Liver (tissue), 3 donors: Measurements from ENCODE around the gene SLC9B2.

Source experiments
- JUND ChIP-seq, 2 donors: IDR thresholded peaks; 2 replicates each; pipeline ENCODE4 v1.6.1; 2016; ENCODE audit warnings: antibody characterized with exemption in 2 of 2
- MAX ChIP-seq: IDR thresholded peaks from 2 replicates; pipeline ENCODE4 v1.6.1; 2016; ENCODE audit warnings: antibody characterized with exemption
- YY1 ChIP-seq: IDR thresholded peaks from 2 replicates; pipeline ENCODE4 v1.6.1; 2016; ENCODE audit warnings: antibody characterized with exemption, mild to moderate bottlenecking
- TF ChIP-seq, protein P1 (sequence below): fragments of 150-350 bp; IDR thresholded peaks from 2 replicates; pipeline ENCODE4 v1.5.1; 2017; ENCODE audit warnings: improper control_type of control experiment, low read depth, low read length; ENCODE audit not compliant: missing input control
- TF ChIP-seq, protein P2 (sequence below): IDR thresholded peaks from 2 replicates; pipeline ENCODE4 v1.6.1; 2016; ENCODE audit warnings: antibody characterized with exemption
- TF ChIP-seq, protein P3 (sequence below): IDR thresholded peaks from 2 replicates; pipeline ENCODE4 v1.6.1; 2016; ENCODE audit warnings: antibody characterized with exemption, mild to moderate bottlenecking
- donor health status: healthy.
- donor health status: healthy.

DNA sequence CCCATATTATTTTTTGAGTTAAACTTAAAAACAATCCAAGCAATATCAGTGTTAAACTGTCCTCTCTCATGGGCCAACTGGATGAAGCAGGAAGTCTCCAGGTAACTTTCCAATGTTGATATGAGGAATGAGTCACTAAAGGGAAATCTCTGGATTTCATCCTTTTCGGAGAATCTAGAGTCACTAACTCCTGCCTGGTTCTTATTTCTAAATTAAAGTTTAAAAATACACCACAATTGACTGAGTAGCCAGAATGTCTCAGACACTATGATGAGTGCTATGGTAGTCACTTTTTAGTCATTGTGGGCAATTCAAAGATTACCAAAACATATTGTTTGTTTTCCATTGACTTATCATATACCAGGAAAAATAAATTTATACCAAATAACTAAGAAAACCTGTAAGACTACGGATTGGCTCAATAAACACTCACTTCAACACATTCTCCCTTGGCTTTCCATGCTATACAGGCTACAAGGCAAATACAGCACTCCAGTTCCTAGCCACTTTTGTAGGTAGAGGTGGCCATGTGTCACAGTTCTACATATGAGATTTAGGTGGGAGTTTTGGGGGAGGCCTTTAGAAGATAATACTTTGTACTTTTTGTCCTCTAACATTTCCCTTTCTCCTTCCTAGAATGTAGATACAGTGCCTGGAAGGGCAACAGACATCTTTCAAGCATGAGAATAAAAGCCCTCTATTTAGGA, 8.6 kb downstream of the SLC9B2 start:
- TF ChIP-seq YY1: no peak
- TF ChIP-seq, protein P1, sequence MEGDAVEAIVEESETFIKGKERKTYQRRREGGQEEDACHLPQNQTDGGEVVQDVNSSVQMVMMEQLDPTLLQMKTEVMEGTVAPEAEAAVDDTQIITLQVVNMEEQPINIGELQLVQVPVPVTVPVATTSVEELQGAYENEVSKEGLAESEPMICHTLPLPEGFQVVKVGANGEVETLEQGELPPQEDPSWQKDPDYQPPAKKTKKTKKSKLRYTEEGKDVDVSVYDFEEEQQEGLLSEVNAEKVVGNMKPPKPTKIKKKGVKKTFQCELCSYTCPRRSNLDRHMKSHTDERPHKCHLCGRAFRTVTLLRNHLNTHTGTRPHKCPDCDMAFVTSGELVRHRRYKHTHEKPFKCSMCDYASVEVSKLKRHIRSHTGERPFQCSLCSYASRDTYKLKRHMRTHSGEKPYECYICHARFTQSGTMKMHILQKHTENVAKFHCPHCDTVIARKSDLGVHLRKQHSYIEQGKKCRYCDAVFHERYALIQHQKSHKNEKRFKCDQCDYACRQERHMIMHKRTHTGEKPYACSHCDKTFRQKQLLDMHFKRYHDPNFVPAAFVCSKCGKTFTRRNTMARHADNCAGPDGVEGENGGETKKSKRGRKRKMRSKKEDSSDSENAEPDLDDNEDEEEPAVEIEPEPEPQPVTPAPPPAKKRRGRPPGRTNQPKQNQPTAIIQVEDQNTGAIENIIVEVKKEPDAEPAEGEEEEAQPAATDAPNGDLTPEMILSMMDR: no peak
- TF ChIP-seq, protein P2, sequence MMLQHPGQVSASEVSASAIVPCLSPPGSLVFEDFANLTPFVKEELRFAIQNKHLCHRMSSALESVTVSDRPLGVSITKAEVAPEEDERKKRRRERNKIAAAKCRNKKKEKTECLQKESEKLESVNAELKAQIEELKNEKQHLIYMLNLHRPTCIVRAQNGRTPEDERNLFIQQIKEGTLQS: no peak
- TF ChIP-seq MAX: no peak
- TF ChIP-seq JUND (IDR thresholded peaks at IDR 0.05): peak in 1 of 2 donors; percentile 11
- TF ChIP-seq, protein P3, sequence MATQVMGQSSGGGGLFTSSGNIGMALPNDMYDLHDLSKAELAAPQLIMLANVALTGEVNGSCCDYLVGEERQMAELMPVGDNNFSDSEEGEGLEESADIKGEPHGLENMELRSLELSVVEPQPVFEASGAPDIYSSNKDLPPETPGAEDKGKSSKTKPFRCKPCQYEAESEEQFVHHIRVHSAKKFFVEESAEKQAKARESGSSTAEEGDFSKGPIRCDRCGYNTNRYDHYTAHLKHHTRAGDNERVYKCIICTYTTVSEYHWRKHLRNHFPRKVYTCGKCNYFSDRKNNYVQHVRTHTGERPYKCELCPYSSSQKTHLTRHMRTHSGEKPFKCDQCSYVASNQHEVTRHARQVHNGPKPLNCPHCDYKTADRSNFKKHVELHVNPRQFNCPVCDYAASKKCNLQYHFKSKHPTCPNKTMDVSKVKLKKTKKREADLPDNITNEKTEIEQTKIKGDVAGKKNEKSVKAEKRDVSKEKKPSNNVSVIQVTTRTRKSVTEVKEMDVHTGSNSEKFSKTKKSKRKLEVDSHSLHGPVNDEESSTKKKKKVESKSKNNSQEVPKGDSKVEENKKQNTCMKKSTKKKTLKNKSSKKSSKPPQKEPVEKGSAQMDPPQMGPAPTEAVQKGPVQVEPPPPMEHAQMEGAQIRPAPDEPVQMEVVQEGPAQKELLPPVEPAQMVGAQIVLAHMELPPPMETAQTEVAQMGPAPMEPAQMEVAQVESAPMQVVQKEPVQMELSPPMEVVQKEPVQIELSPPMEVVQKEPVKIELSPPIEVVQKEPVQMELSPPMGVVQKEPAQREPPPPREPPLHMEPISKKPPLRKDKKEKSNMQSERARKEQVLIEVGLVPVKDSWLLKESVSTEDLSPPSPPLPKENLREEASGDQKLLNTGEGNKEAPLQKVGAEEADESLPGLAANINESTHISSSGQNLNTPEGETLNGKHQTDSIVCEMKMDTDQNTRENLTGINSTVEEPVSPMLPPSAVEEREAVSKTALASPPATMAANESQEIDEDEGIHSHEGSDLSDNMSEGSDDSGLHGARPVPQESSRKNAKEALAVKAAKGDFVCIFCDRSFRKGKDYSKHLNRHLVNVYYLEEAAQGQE: no peak
